GM18499 (cell line): ENCODE data around the gene ANKS1B.
A peak's percentile ranks its signal among the peaks of the same experiment; 100 is the strongest.
"Not testable (repeated sequence)": the region's sequence is repeated elsewhere in the genome, so short reads cannot be mapped to it uniquely, and the experiment has no call there.

Experiments
- ATAC-seq: cut with Tn5 transposase; IDR thresholded peaks from one replicate; pipeline ENCODE4 v1.9.1; 2021; ENCODE audit warnings: moderate number of reproducible peaks; ENCODE audit not compliant: insufficient read depth, unreplicated experiment

The ANKS1B gene

DNA sequence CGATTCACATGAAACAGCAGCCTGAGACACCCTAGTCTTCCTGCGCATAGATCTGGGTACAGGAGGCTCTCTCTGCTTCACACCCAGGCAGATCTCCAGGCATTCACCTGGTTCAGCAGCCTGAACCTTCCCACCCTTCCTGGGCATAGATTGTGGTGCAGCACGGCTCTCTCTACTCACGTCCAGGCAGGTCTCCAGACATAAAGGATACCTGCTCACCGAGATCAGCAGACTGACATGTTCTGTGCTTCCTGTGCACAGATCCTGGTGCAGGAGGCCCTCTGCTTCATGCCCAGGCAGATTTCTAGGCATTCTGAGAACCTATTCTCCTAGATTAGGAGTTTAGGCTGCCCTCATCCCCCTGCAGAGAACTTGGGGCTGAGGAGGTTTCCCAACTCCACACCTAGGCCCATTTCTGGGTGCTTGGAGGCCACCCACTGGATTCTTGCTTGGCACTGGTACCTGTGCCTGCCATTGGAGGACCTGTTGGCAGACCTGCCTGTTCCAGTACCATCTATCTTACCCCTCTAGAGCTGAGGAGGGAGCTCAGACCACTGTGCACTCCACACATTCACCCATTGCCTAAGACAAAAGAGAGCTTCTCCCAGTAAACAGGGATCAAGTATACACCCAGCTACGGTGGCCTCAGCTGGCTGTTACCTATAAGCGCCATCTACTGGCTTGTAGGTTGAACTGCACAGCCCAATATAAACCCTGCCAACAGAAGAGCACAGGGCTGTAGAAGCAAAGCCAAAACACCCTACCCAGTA, 365.2 kb downstream of the ANKS1B start:
- ATAC-seq: peak; percentile 82

- ATAC-seq: no peak
Measured at GRCh38 chr12:99618657-99619056, 366.1 kb downstream of the ANKS1B start.

DNA sequence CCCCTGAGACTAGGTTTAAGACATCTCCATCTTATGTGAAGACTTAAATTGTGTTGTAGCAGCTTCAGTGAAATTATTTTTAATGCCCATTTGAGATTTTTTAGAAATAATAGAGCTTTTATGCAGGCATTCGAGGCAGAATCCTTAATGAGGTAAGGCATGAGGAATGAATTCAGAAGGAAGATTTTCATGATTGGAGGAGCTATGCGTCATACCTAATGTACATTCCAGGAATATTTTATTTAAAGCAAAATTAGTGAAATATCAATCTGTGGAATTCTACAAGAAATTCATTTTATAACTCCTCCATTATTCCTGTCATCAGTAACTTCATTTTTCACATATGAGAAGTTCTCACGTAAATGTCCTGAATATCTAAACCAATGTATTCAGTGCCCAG, 373.1 kb downstream of the ANKS1B start:
- no peak for ATAC-seq

DNA sequence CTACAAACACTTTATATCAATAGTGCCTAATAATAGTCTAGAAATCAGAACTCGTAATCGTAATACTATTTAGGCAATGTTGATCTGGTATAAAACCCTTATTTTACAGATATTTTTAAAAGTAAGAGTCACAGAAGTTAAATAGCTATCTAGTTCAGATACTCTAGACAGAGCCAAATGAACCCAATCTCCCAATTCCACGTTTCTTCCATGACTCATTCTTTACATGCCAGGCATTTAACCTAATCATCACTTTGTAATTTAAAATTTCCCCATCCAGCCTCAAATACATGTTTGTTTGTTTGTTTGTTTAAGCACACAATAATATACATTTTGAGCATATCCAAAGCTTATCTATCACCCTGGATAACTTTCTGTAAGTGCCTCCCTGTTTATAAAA, 373.6 kb downstream of the ANKS1B start:
- no peak for ATAC-seq

GRCh38 chr12:99609455-99610181, 375.1 kb downstream of the ANKS1B start:
- no peak for ATAC-seq

DNA sequence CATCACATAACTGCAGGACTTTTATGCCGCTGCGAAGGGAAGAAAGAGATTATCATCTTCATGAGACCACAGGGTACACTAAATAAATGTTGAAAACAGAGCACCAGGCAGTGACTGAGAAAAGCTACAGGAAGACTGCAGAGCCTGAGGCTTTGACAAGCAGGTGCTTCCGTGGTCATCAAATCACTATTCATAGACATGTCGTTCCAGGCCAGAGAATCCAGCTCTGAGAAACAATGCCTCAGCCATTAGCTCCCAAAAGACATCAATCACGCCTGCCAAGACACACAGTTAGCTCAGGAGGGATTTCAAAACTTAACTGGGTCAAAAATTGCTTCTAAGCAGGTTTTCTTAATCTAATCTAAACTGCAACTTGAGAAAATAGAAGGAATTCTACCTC, 384.3 kb downstream of the ANKS1B start:
- peak; percentile 63 for ATAC-seq

DNA sequence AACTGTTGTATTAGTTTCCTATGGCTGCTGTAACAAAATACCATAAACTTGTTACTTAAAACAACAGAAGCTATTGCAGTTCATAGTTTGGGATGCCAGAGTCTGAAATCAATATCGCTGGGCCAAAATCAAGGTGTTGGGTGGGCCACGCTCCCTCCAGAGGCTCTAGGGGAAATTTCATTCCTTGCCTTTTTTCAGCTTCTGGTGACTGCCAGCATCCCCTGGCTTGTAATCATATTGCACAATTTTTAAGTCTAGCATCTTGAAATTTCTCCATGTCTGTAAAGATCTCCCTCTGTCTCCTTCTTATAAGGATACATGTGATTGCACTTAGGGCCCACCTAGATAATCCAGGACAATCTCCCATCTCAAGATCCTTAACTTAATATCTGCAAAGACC, 386.0 kb downstream of the ANKS1B start:
- no peak for ATAC-seq

GRCh38 chr12:99596762-99597161, 388.0 kb downstream of the ANKS1B start:
- no peak for ATAC-seq

- not testable (repeated sequence) for ATAC-seq
Measured at GRCh38 chr12:99577125-99577524, 407.6 kb downstream of the ANKS1B start.

- no peak for ATAC-seq
Measured at GRCh38 chr12:99573980-99574379, 410.8 kb downstream of the ANKS1B start.

GRCh38 chr12:99567072-99567471, 417.7 kb downstream of the ANKS1B start:
- ATAC-seq: no peak

GRCh38 chr12:99558109-99558508, 426.6 kb downstream of the ANKS1B start:
- no peak for ATAC-seq

- no peak for ATAC-seq
Measured at GRCh38 chr12:99553461-99553860, 431.3 kb downstream of the ANKS1B start.

- no peak for ATAC-seq
Measured at GRCh38 chr12:99552022-99552421, 432.7 kb downstream of the ANKS1B start.

- no peak for ATAC-seq
Measured at GRCh38 chr12:99549651-99550050, 435.1 kb downstream of the ANKS1B start.

DNA sequence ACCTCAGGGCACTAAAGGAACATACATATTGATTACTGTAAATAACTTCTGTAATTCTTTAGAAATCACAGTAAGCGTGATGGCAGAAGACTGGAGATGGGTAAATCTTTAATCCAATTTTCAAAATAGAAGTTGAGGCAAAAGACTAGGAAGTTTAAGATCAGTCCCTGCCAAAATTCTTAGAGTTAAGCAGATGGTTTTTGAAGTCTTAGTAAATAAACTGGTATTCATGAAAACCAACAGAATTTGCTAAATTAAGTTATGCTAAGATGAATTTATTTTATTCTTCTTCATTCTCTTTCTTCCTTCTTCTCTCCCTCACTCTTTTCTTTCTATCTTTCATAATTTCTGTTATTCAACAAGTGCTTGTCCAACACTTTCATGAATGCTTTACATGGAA, 435.5 kb downstream of the ANKS1B start:
- no peak for ATAC-seq

- ATAC-seq: no peak
Measured at GRCh38 chr12:99544457-99544856, 440.3 kb downstream of the ANKS1B start.

DNA sequence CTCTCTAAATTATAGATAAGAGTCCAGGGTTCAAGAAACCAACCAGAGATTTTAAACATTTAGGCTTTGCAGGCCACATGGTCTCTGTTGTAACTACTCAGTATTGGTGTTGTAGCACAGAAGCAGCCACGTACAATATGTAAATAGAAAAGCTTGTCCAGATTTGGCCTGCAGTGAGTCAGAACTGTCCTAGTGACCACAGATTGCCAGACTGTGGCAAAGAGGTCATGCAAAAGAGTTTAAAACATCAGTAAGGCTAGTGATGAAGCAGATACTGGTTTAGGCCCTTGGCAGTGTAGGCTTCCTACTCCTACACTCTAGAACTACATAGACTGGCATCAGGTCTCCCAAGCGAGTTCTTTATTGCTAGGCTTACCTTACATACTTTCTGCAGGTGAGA, 454.8 kb downstream of the ANKS1B start:
- ATAC-seq: peak; percentile 99

DNA sequence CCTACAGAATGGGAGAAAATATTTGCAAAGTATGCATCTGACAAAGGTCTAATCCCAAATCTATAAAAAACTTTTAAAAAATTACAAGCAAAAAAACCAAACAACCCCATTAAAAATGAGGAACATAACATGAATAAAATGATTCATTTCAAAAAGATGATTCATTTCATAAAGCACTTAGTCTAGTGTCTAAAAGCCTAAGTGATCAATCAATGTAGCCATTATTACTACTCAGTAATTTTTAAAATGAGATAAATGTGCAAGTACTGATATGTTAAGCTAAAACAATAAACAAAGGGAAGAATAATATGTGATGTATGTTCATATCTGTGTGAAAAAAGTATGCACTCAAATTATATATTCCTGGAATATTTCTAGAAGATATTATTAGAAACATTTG, 456.3 kb downstream of the ANKS1B start:
- no peak for ATAC-seq

GRCh38 chr12:99523853-99524252, 460.9 kb downstream of the ANKS1B start:
- ATAC-seq: no peak

- ATAC-seq: no peak
Measured at GRCh38 chr12:99522456-99522855, 462.3 kb downstream of the ANKS1B start.

DNA sequence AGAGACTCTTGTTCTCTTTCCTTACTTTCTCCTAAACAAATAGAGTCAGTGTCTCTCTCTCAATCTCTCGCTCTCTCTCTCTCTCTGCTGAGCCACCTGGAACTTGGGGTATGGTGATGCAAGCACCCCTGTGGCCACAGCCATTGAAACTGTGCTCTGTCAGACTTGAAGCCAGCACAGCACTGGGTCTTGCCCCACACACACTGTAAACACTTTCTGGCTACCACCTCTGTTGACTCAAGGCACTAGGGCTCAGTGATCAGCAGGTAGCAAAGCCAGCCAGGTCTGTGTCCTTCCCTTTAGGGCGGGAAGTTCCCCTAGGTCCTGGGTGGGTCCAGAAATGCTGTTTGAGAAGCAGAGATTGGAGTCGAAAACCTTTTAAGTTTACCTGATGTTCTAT, 463.1 kb downstream of the ANKS1B start:
- no peak for ATAC-seq
